Measurements from ENCODE around the gene SMYD3.

DNA sequence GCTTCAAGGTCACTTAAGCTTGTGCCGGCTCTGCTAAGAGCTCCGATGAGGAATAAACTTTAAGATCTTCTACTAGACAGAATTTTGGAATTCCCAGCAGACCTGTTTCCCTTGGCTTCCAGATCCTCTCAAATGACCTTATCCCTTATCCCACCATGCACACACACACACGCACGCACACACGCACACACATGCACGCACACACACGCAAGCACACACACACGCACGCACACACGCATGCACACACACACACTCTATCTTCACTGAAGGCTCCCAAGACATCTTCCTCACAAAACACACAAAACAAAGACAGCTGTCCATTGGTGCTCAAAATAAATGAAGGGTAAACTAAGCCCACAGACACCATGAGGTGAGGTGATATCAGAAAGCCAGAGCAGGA lies 692.4 kb downstream of the SMYD3 start:
- TF ChIP-seq, protein P1, sequence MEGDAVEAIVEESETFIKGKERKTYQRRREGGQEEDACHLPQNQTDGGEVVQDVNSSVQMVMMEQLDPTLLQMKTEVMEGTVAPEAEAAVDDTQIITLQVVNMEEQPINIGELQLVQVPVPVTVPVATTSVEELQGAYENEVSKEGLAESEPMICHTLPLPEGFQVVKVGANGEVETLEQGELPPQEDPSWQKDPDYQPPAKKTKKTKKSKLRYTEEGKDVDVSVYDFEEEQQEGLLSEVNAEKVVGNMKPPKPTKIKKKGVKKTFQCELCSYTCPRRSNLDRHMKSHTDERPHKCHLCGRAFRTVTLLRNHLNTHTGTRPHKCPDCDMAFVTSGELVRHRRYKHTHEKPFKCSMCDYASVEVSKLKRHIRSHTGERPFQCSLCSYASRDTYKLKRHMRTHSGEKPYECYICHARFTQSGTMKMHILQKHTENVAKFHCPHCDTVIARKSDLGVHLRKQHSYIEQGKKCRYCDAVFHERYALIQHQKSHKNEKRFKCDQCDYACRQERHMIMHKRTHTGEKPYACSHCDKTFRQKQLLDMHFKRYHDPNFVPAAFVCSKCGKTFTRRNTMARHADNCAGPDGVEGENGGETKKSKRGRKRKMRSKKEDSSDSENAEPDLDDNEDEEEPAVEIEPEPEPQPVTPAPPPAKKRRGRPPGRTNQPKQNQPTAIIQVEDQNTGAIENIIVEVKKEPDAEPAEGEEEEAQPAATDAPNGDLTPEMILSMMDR (IDR thresholded peaks at IDR 0.05; ENCODE audit: extremely low read depth in 1 of 2, insufficient read depth in 1 of 2, low read depth in 1 of 2, low read length in 2 of 2) = no peak
- TF ChIP-seq POLR2A (IDR thresholded peaks at IDR 0.05; ENCODE audit: low read depth, low read length) = no peak
- TF ChIP-seq, protein P2, sequence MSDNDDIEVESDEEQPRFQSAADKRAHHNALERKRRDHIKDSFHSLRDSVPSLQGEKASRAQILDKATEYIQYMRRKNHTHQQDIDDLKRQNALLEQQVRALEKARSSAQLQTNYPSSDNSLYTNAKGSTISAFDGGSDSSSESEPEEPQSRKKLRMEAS (IDR thresholded peaks at IDR 0.05; ENCODE audit: insufficient read depth, insufficient read length) = no peak
- no peak for TF ChIP-seq MYC (IDR thresholded peaks at IDR 0.05; ENCODE audit: low read depth, low read length)
- no peak for TF ChIP-seq EZH2 (IDR thresholded peaks at IDR 0.05; ENCODE audit: borderline replicate concordance, low read depth, low read length, severe bottlenecking)
- no peak for TF ChIP-seq POLR2AphosphoS5 (IDR thresholded peaks at IDR 0.05; ENCODE audit: insufficient read depth, low read depth, low read length)
- no peak for TF ChIP-seq FOS (IDR thresholded peaks at IDR 0.05; ENCODE audit: borderline replicate concordance, insufficient read depth, low read length)
